Measurements from ENCODE around the gene GRK3.

DNA sequence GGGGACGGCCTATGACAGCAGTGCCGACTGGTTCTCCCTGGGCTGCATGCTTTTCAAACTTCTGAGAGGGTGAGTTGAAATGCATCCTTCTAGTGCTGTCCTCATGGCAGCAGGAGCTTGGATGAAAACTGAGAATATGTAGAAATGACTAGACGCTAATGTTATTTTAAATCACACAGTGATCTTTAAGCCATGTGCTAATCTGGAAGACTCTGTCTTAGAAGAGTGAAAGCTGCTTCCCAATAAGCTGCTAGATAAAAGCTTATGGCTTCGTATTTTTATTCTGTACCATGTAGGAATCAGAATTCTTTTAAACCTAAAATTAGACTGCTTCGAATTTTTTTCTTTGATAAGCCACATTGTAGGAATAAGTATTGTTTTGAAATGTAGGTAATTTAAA, 130.7 kb downstream of the GRK3 start:
- no peak for TF ChIP-seq CTCF (IDR thresholded peaks at IDR 0.05)
- no peak for TF ChIP-seq POLR2A (IDR thresholded peaks at IDR 0.05)
